HG03280 (cell line): ENCODE data around the gene GALNT17.

Source experiments
- ATAC-seq: cut with Tn5 transposase; IDR thresholded peaks from one replicate; pipeline ENCODE4 v1.9.1; 2021; ENCODE audit warnings: mild to moderate bottlenecking, moderate library complexity; ENCODE audit not compliant: unreplicated experiment

GALNT17 gene

GRCh38 chr7:71486856-71487628 lies 355.1 kb downstream of the GALNT17 start:
- ATAC-seq, result no peak

GRCh38 chr7:71488308-71488707 lies 356.4 kb downstream of the GALNT17 start:
- no peak for ATAC-seq

GRCh38 chr7:71491336-71491735 lies 359.4 kb downstream of the GALNT17 start:
- ATAC-seq, result no peak

GRCh38 chr7:71495828-71496227 lies 363.9 kb downstream of the GALNT17 start:
- no peak for ATAC-seq

GRCh38 chr7:71497256-71497946 lies 365.5 kb downstream of the GALNT17 start:
- ATAC-seq, result no peak

- no peak for ATAC-seq
These were observed 366.4 kb downstream of the GALNT17 start for GRCh38 chr7:71498381-71498780.

GRCh38 chr7:71504697-71505441 lies 372.9 kb downstream of the GALNT17 start:
- no peak for ATAC-seq

GRCh38 chr7:71506822-71507221 lies 374.9 kb downstream of the GALNT17 start:
- ATAC-seq, result no peak

GRCh38 chr7:71507680-71508602 lies 376.0 kb downstream of the GALNT17 start:
- ATAC-seq, result no peak

- no peak for ATAC-seq
These were observed 377.4 kb downstream of the GALNT17 start for GRCh38 chr7:71509381-71509780.

GRCh38 chr7:71511361-71511807 lies 379.4 kb downstream of the GALNT17 start:
- ATAC-seq, result no peak

- no peak for ATAC-seq
These were observed 386.2 kb downstream of the GALNT17 start for GRCh38 chr7:71517940-71518699.

- no peak for ATAC-seq
These were observed 386.9 kb downstream of the GALNT17 start for GRCh38 chr7:71518880-71519279.

- ATAC-seq, result no peak
These were observed 389.6 kb downstream of the GALNT17 start for GRCh38 chr7:71521506-71521905.

- ATAC-seq, result no peak
These were observed 394.2 kb downstream of the GALNT17 start for GRCh38 chr7:71526106-71526505.

- ATAC-seq, result no peak
These were observed 395.3 kb downstream of the GALNT17 start for GRCh38 chr7:71527213-71527612.

- ATAC-seq, result no peak
These were observed 403.7 kb downstream of the GALNT17 start for GRCh38 chr7:71535616-71536015.

GRCh38 chr7:71538210-71538609 lies 406.3 kb downstream of the GALNT17 start:
- no peak for ATAC-seq

- ATAC-seq, result no peak
These were observed 407.7 kb downstream of the GALNT17 start for GRCh38 chr7:71539615-71540014.
